WERI-Rb-1 (cell line): ENCODE results near the gene LILRB5.
"Not testable (repeated sequence)": the region's sequence is repeated elsewhere in the genome, so short reads cannot be mapped to it uniquely, and the experiment has no call there.

ENCODE experiments used
- DNase-seq: peaks from one replicate; pipeline ENCODE4 v3.0.0-alpha.2; 2020
- H3K27ac ChIP-seq: fragments of 250-450 bp; sonication (Bioruptor Pico); 2 replicates; pipeline ENCODE4 v1.5.1; 2020; ENCODE audit warnings: mild to moderate bottlenecking, moderate library complexity
- H3K27me3 ChIP-seq: fragments of 250-450 bp; sonication (Bioruptor Pico); 2 replicates; pipeline ENCODE4 v1.5.1; 2021; ENCODE audit warnings: mild to moderate bottlenecking, low read depth, moderate library complexity; ENCODE audit not compliant: insufficient read depth, severe bottlenecking
- H3K36me3 ChIP-seq: fragments of 250-450 bp; sonication (Bioruptor Pico); 2 replicates; pipeline ENCODE4 v1.5.1; 2020; ENCODE audit warnings: mild to moderate bottlenecking, moderate library complexity
- H3K4me3 ChIP-seq: 2 replicates; pipeline ENCODE4 v1.5.1; 2011; ENCODE audit warnings: low read depth, mild to moderate bottlenecking, control low read depth, low read length
- H3K9me3 ChIP-seq: fragments of 250-450 bp; sonication (Bioruptor Pico); 2 replicates; pipeline ENCODE4 v1.5.1; 2021; ENCODE audit warnings: mild to moderate bottlenecking, moderate library complexity; ENCODE audit not compliant: severe bottlenecking
- CTCF ChIP-seq: IDR thresholded peaks from 2 replicates; pipeline ENCODE4 v1.5.1; 2011; ENCODE audit warnings: low read depth, mild to moderate bottlenecking, control low read depth, inconsistent platforms, low read length

Gene LILRB5

GRCh38 chr19:54207676-54207982, 49.4 kb downstream of the LILRB5 start:
- H3K27ac ChIP-seq, result no peak overlapping the region
- H3K27me3 ChIP-seq, result no peaks in the 10 kb centered on the region
- no peaks in the 10 kb centered on the region for H3K9me3 ChIP-seq
- peaks cover 75% of the 10 kb centered on the region for H3K36me3 ChIP-seq
- DNase-seq, result no peak
- TF ChIP-seq CTCF, result no peak
- no peak overlapping the region for H3K4me3 ChIP-seq

- not testable (repeated sequence) for H3K27me3 ChIP-seq, H3K27ac ChIP-seq, H3K9me3 ChIP-seq, H3K4me3 ChIP-seq, DNase-seq
- H3K36me3 ChIP-seq, result peaks cover 79% of the 10 kb centered on the region
Measured at GRCh38 chr19:54207193-54207592, 49.9 kb downstream of the LILRB5 start.

GRCh38 chr19:54206831-54207177, 50.3 kb downstream of the LILRB5 start:
- Histone ChIP-seq H3K27me3 (no peaks in the 10 kb centered on the region), H3K36me3 (peaks cover 83% of the 10 kb centered on the region), H3K9me3 (no peaks in the 10 kb centered on the region), H3K4me3 (no peak overlapping the region), H3K27ac (no peak overlapping the region)
- no peak for TF ChIP-seq CTCF
- no peak for DNase-seq

GRCh38 chr19:54206030-54206830, 50.8 kb downstream of the LILRB5 start:
- TF ChIP-seq CTCF, result no peak
- DNase-seq, result no peak
- H3K36me3 ChIP-seq, result peaks cover 89% of the 10 kb centered on the region
- H3K9me3 ChIP-seq, result no peaks in the 10 kb centered on the region
- H3K4me3 ChIP-seq, result no peak overlapping the region
- H3K27ac ChIP-seq, result no peak overlapping the region
- no peaks in the 10 kb centered on the region for H3K27me3 ChIP-seq

- no peak for DNase-seq
- Histone ChIP-seq H3K36me3 (peaks cover 93% of the 10 kb centered on the region), H3K4me3 (no peak overlapping the region), H3K27me3 (no peaks in the 10 kb centered on the region), H3K9me3 (no peaks in the 10 kb centered on the region), H3K27ac (no peak overlapping the region)
- no peak for TF ChIP-seq CTCF
Measured at GRCh38 chr19:54204767-54205468, 52.2 kb downstream of the LILRB5 start.

GRCh38 chr19:54203151-54203611, 53.9 kb downstream of the LILRB5 start:
- no peak for TF ChIP-seq CTCF
- no peak for DNase-seq
- Histone ChIP-seq H3K4me3 (no peak overlapping the region), H3K36me3 (peaks cover 75% of the 10 kb centered on the region), H3K27ac (no peak overlapping the region), H3K27me3 (no peaks in the 10 kb centered on the region), H3K9me3 (no peaks in the 10 kb centered on the region)
